ENCODE data around the gene KIF5A.

The KIF5A gene

DNA sequence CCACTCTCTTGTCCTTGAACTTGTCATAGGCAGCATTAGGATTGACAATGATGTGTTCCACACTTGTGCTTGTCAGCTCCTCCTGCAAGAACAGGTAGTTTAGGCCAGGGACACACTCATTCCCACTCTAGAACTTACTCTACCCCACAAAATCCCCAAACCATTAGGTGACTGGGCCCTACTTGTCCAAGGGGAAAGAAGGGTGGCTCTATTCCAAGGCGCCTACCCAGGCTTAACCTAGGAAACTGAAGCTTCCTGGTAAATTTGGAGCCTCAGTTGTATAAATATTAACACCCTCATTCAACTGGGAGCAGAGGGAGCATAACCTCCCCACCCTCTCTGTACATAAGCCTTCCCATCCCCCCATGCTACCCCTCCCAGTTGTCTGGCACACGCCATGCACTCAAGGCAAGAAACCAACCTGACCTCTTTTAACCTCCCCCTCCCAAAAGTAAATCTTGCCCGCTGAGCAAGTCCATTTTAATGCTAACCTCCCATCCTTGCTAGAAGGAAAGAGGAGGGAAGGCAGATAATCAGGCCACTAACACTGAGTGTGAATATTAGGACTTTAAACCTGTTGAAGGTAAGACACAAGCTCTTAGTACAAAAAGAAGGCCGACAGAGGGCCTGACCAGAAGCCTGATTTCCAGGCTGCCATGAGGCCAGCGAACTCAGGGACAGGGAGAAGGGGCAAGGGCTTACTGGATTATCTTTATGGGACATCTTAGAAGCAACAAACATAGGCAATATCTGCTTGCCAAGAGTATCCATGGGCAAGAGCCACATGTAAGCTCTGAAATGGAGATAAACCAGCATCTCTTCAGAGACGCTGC, 13.9 kb upstream of the KIF5A start:
- H4K20me1 ChIP-seq (ENCODE audit: control insufficient read depth, insufficient read depth, low read depth, low read length): no peaks in the 10 kb centered on the region
- H3K79me2 ChIP-seq (ENCODE audit: control insufficient read depth, low read length): no peaks in the 10 kb centered on the region
- H3K4me1 ChIP-seq (ENCODE audit: control insufficient read depth, low read length): no peaks in the 10 kb centered on the region
- no peak overlapping the region for H3K4me3 ChIP-seq (ENCODE audit: low read length)
- H3F3A ChIP-seq (ENCODE audit: control insufficient read depth, insufficient read depth): peaks cover 2% of the 10 kb centered on the region; the same call in 1 of the 2 replicates
- H3K27ac ChIP-seq (ENCODE audit: low read depth, low read length): no peak overlapping the region
- no peaks in the 10 kb centered on the region for H3K9me2 ChIP-seq (replicated peaks; ENCODE audit: control insufficient read depth, low read length)
- no peaks in the 10 kb centered on the region for H3K9me3 ChIP-seq (ENCODE audit: control insufficient read depth, insufficient read depth, low read length)
- no peak overlapping the region for H3K4me2 ChIP-seq (ENCODE audit: low read length)
- peaks cover 45% of the 10 kb centered on the region for H3K36me3 ChIP-seq (ENCODE audit: control insufficient read depth, low read length)
- H3K27me3 ChIP-seq (ENCODE audit: control insufficient read depth, low read length): no peaks in the 10 kb centered on the region
- no peak for TF ChIP-seq EZH2phosphoT487 (IDR thresholded peaks at IDR 0.05; ENCODE audit: borderline replicate concordance, low read length)
- TF ChIP-seq, protein P1, sequence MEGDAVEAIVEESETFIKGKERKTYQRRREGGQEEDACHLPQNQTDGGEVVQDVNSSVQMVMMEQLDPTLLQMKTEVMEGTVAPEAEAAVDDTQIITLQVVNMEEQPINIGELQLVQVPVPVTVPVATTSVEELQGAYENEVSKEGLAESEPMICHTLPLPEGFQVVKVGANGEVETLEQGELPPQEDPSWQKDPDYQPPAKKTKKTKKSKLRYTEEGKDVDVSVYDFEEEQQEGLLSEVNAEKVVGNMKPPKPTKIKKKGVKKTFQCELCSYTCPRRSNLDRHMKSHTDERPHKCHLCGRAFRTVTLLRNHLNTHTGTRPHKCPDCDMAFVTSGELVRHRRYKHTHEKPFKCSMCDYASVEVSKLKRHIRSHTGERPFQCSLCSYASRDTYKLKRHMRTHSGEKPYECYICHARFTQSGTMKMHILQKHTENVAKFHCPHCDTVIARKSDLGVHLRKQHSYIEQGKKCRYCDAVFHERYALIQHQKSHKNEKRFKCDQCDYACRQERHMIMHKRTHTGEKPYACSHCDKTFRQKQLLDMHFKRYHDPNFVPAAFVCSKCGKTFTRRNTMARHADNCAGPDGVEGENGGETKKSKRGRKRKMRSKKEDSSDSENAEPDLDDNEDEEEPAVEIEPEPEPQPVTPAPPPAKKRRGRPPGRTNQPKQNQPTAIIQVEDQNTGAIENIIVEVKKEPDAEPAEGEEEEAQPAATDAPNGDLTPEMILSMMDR (IDR thresholded peaks at IDR 0.05; ENCODE audit: low read depth, low read length, poor library complexity, severe bottlenecking): no peak

DNA sequence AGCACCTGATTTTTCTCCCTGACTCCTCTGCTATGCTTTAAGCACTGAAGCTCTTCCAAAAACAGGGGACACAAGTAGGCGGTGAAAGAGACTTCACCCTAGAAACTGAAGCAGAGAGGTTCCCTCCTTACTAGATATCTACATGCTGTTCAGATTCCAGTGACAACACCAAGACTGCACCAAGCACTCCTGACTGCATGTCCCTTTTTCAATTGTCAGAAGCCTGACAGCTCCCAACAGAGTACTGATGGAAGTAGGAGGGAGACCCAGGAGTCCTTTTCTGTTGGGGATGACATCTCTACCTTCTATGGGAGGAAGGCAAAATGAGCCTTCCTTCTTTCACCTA, 13.3 kb upstream of the KIF5A start:
- Histone ChIP-seq H3K36me3 (ENCODE audit: control insufficient read depth, low read length) (peaks cover 45% of the 10 kb centered on the region), H3K27me3 (ENCODE audit: control insufficient read depth, low read length) (no peaks in the 10 kb centered on the region)

DNA sequence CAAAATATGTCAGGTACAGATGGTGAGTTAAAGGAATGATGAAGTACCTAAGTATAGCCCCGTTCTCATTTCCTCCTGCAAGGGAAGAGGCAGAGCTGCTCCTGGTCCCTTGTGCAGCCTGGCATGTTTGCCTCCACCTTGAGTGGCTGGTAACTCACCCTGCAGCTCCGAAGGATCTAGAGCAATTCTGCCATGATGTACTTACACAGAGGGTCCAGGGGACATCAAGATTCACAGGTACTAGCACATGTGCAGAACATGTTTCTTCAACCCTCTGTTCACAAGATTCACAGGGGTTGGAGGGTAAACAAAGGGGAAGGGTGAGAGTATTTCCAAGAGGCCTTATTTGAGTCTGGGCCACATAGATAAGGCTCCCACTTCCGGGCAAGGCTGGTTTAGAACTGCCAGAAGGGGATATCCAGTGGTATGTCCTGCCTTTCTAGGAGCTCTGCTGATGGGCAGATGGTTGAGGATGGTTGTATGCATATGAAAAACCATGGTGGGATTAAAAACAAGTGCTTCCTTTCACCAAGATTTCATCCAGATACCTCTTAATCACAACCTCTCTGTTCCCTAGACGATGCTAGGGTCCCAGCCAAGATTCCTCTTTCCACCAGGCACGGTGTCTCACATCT, 10.6 kb upstream of the KIF5A start:
- TF ChIP-seq, protein P1 (IDR thresholded peaks at IDR 0.05; ENCODE audit: low read depth, low read length, poor library complexity, severe bottlenecking): no peak
- no peak for TF ChIP-seq EZH2phosphoT487 (IDR thresholded peaks at IDR 0.05; ENCODE audit: borderline replicate concordance, low read length)
- H3K4me3 ChIP-seq (ENCODE audit: low read length): no peak overlapping the region
- no peaks in the 10 kb centered on the region for H4K20me1 ChIP-seq (ENCODE audit: control insufficient read depth, insufficient read depth, low read depth, low read length)
- H3K4me2 ChIP-seq (ENCODE audit: low read length): no peak overlapping the region
- no peaks in the 10 kb centered on the region for H3K9me2 ChIP-seq (replicated peaks; ENCODE audit: control insufficient read depth, low read length)
- H3K27me3 ChIP-seq (ENCODE audit: control insufficient read depth, low read length): no peaks in the 10 kb centered on the region
- H3K79me2 ChIP-seq (ENCODE audit: control insufficient read depth, low read length): peaks cover 7% of the 10 kb centered on the region
- H3K4me1 ChIP-seq (ENCODE audit: control insufficient read depth, low read length): no peaks in the 10 kb centered on the region
- no peak overlapping the region for H3K27ac ChIP-seq (ENCODE audit: low read depth, low read length)
- H3K36me3 ChIP-seq (ENCODE audit: control insufficient read depth, low read length): peaks cover 29% of the 10 kb centered on the region
- peaks cover 3% of the 10 kb centered on the region; the same call in 1 of the 2 replicates for H3F3A ChIP-seq (ENCODE audit: control insufficient read depth, insufficient read depth)
- no peaks in the 10 kb centered on the region for H3K9me3 ChIP-seq (ENCODE audit: control insufficient read depth, insufficient read depth, low read length)

More for the DNA sequence above, 13.3 kb upstream of the KIF5A start:
- H3F3A ChIP-seq (ENCODE audit: control insufficient read depth, insufficient read depth): peaks cover 2% of the 10 kb centered on the region; the same call in 1 of the 2 replicates
- no peaks in the 10 kb centered on the region for H4K20me1 ChIP-seq (ENCODE audit: control insufficient read depth, insufficient read depth, low read depth, low read length)
- no peak overlapping the region for H3K4me3 ChIP-seq (ENCODE audit: low read length)
- no peak overlapping the region for H3K27ac ChIP-seq (ENCODE audit: low read depth, low read length)
- no peak for TF ChIP-seq EZH2phosphoT487 (IDR thresholded peaks at IDR 0.05; ENCODE audit: borderline replicate concordance, low read length)
- TF ChIP-seq, protein P1 (IDR thresholded peaks at IDR 0.05; ENCODE audit: low read depth, low read length, poor library complexity, severe bottlenecking): no peak
- H3K4me1 ChIP-seq (ENCODE audit: control insufficient read depth, low read length): no peaks in the 10 kb centered on the region
- H3K79me2 ChIP-seq (ENCODE audit: control insufficient read depth, low read length): no peaks in the 10 kb centered on the region
- H3K9me3 ChIP-seq (ENCODE audit: control insufficient read depth, insufficient read depth, low read length): no peaks in the 10 kb centered on the region
- no peaks in the 10 kb centered on the region for H3K9me2 ChIP-seq (replicated peaks; ENCODE audit: control insufficient read depth, low read length)
- no peak overlapping the region for H3K4me2 ChIP-seq (ENCODE audit: low read length)
